HepG2 (cell line): ENCODE results near the gene UBXN2A. TPM values are rescaled to one million over a fixed set of nuclear protein-coding genes. Genes with fewer than 3 reads are reported as not detected.

Experiments used
- CAMTA2 ChIP-seq: sonication (generic); formaldehyde crosslinking; IDR thresholded peaks from 2 replicates; pipeline ENCODE4 v1.4.0; 2020; ENCODE audit warnings: mild to moderate bottlenecking, missing genetic modification reagents, borderline replicate concordance
- CBX5 ChIP-seq: sonication (generic); formaldehyde crosslinking; IDR thresholded peaks from 2 replicates; pipeline ENCODE4 v1.4.0; 2020; ENCODE audit warnings: missing genetic modification reagents, borderline replicate concordance
- DMAP1 ChIP-seq: IDR thresholded peaks from 2 replicates; pipeline ENCODE4 v1.6.1; 2016
- ELF4 ChIP-seq: sonication (generic); formaldehyde crosslinking; IDR thresholded peaks from 2 replicates; pipeline ENCODE4 v1.5.0; 2020; ENCODE audit warnings: missing genetic modification reagents, mild to moderate bottlenecking, moderate library complexity, borderline replicate concordance
- GRHL1 ChIP-seq: sonication (generic); formaldehyde crosslinking; conservative IDR thresholded peaks from 2 replicates; pipeline ENCODE4 v1.8.0; 2022; ENCODE audit warnings: missing genetic modification reagents
- HBP1 ChIP-seq: IDR thresholded peaks from 2 replicates; pipeline ENCODE4 v1.6.1; 2016; ENCODE audit warnings: low read depth, control low read depth
- HDAC2 ChIP-seq: sonication (generic); formaldehyde crosslinking; IDR thresholded peaks from 2 replicates; pipeline ENCODE4 v1.4.0; 2020; ENCODE audit warnings: missing genetic modification reagents
- HNRNPK ChIP-seq: fragments of 200-400 bp; formaldehyde crosslinking; IDR thresholded peaks from 2 replicates; pipeline ENCODE4 v1.6.1; 2018; ENCODE audit warnings: low read length, low read depth, moderate library complexity, mild to moderate bottlenecking; ENCODE audit not compliant: poor library complexity, severe bottlenecking
- JUND ChIP-seq: sonication (generic); formaldehyde crosslinking; IDR thresholded peaks from 2 replicates; pipeline ENCODE4 v1.8.0; 2022; ENCODE audit warnings: mild to moderate bottlenecking, missing genetic modification reagents
- KLF12 ChIP-seq: sonication (generic); formaldehyde crosslinking; IDR thresholded peaks from 2 replicates; pipeline ENCODE4 v1.4.0; 2020; ENCODE audit warnings: missing genetic modification reagents, borderline replicate concordance
- MTF1 ChIP-seq: sonication (generic); formaldehyde crosslinking; IDR thresholded peaks from 2 replicates; pipeline ENCODE4 v1.5.0; 2020; ENCODE audit warnings: missing genetic modification reagents
- NFAT5 ChIP-seq: sonication (generic); formaldehyde crosslinking; IDR thresholded peaks from 2 replicates; pipeline ENCODE4 v1.4.0; 2020; ENCODE audit warnings: missing genetic modification reagents
- PCBP2 ChIP-seq: fragments of 200-400 bp; formaldehyde crosslinking; optimal IDR thresholded peaks from 2 replicates; pipeline ENCODE3; 2018; ENCODE audit warnings: low read length, low read depth; ENCODE audit not compliant: poor library complexity, severe bottlenecking
- SMAD1 ChIP-seq: sonication (generic); formaldehyde crosslinking; IDR thresholded peaks from 2 replicates; pipeline ENCODE4 v1.4.0; 2020; ENCODE audit warnings: missing genetic modification reagents, low read depth, mild to moderate bottlenecking, borderline replicate concordance
- THAP7 ChIP-seq: sonication (generic); formaldehyde crosslinking; IDR thresholded peaks from 2 replicates; pipeline ENCODE4 v1.8.1; 2023; ENCODE audit warnings: mild to moderate bottlenecking, missing genetic modification reagents
- ZBTB7B ChIP-seq: sonication (generic); formaldehyde crosslinking; IDR thresholded peaks from 2 replicates; pipeline ENCODE4 v1.4.0; 2020; ENCODE audit warnings: missing genetic modification reagents
- ZEB1 ChIP-seq: IDR thresholded peaks from 2 replicates; pipeline ENCODE4 v1.6.1; 2012; ENCODE audit warnings: mild to moderate bottlenecking, low read depth, inconsistent platforms; ENCODE audit not compliant: insufficient replicate concordance
- ZFP1 ChIP-seq: IDR thresholded peaks from 2 replicates; pipeline ENCODE4 v1.6.1; 2016
- ZFY ChIP-seq: sonication (generic); formaldehyde crosslinking; IDR thresholded peaks from 2 replicates; pipeline ENCODE4 v1.4.0; 2020; ENCODE audit warnings: missing genetic modification reagents
- ZNF614 ChIP-seq: IDR thresholded peaks from 2 replicates; pipeline ENCODE4 v1.6.1; 2018; ENCODE audit warnings: missing biosample characterization, missing genetic modification reagents, inconsistent platforms, borderline replicate concordance
- polyA plus RNA-seq, 8 experiments: library from polyadenylated mRNA; depleted of rRNA in 3 of 8; stranded (reverse) in 7 of 8; unstranded in 1 of 8; fragments of >200 nt; fragmentation: Illumina TruSeq in 4 of 8; extraction: Trizol in 4 of 8; gene quantifications; 2 replicates each; pipeline versions ENCODE4 v1.2.1 to v1.2.3, GENCODE V29; 2011 to 2016; ENCODE audit warnings: low read depth in 4 of 8, missing spikeins in 1 of 8, mixed read lengths in 1 of 8; ENCODE audit not compliant: insufficient read depth in 1 of 8
- total RNA-seq, 5 experiments: library from RNA; depleted of rRNA; stranded (reverse); fragments of >200 nt; fragmentation: Illumina TruSeq; extraction: Trizol; gene quantifications; 2 replicates each; pipeline ENCODE4 v1.2.3, GENCODE V29; 2016; ENCODE audit warnings: low read depth in 1 of 5

The UBXN2A gene
- total and polyA plus RNA-seq, 2 of the 13 experiments (the other 11 are each of a cell fraction or from before 2014, with no cell fraction given) = 8.3 to 20.9 TPM

GRCh38 chr2:23940718-23941620 lies 706 bp downstream of the UBXN2A start (continued):
- 0 out of 2 replicates have a peak, but pooled peaks have one; percentile 40 for TF ChIP-seq NFAT5 (CRISPR knock-in tag)
- TF ChIP-seq HDAC2 = no peak
- TF ChIP-seq JUND = 0 out of 2 replicates have a peak, but pooled peaks have one; percentile 44
- TF ChIP-seq CAMTA2 (CRISPR knock-in tag) = 0 out of 2 replicates have a peak, but pooled peaks have one; percentile 2
- no peak for TF ChIP-seq CBX5 (CRISPR knock-in tag)
- no peak for TF ChIP-seq ZFP1 (CRISPR knock-in tag)
- no peak for TF ChIP-seq PCBP2
- TF ChIP-seq ELF4 (CRISPR knock-in tag) = no peak
- TF ChIP-seq ZBTB7B = peak; percentile 74; the same call in 1 of the 2 replicates
- TF ChIP-seq KLF12 (CRISPR knock-in tag) = no peak; the same call in 1 of the 2 replicates
- TF ChIP-seq GRHL1 (CRISPR knock-in tag) = no peak
- TF ChIP-seq HBP1 (CRISPR knock-in tag) = no peak; the same call in 1 of the 2 replicates
- peak; percentile 97 for TF ChIP-seq ZFY
- no peak for TF ChIP-seq ZEB1
- peak; percentile 6 for TF ChIP-seq HNRNPK
- TF ChIP-seq THAP7 (CRISPR knock-in tag) = no peak
- TF ChIP-seq MTF1 (CRISPR knock-in tag) = peak; percentile 65; the same call in 1 of the 2 replicates
- no peak for TF ChIP-seq ZNF614 (CRISPR knock-in tag)
- no peak for TF ChIP-seq SMAD1 (CRISPR knock-in tag)
- no peak for TF ChIP-seq DMAP1 (CRISPR knock-in tag)
